ENCODE data around the gene TRAPPC2B.

GRCh38 chr19:57357406-57357805 lies 5.9 kb upstream of the TRAPPC2B start:
- TF ChIP-seq, protein P1, sequence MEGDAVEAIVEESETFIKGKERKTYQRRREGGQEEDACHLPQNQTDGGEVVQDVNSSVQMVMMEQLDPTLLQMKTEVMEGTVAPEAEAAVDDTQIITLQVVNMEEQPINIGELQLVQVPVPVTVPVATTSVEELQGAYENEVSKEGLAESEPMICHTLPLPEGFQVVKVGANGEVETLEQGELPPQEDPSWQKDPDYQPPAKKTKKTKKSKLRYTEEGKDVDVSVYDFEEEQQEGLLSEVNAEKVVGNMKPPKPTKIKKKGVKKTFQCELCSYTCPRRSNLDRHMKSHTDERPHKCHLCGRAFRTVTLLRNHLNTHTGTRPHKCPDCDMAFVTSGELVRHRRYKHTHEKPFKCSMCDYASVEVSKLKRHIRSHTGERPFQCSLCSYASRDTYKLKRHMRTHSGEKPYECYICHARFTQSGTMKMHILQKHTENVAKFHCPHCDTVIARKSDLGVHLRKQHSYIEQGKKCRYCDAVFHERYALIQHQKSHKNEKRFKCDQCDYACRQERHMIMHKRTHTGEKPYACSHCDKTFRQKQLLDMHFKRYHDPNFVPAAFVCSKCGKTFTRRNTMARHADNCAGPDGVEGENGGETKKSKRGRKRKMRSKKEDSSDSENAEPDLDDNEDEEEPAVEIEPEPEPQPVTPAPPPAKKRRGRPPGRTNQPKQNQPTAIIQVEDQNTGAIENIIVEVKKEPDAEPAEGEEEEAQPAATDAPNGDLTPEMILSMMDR (IDR thresholded peaks at IDR 0.05 in 4 of 5, conservative IDR thresholded peaks at IDR 0.05 in 1 of 5) = no peak
- TF ChIP-seq POLR2A (IDR thresholded peaks at IDR 0.05) = no peak
